Thyroid gland (tissue), 4 donors: Measurements from ENCODE around the gene RAB36. TPM values are rescaled to one million over a fixed set of nuclear protein-coding genes. Genes with fewer than 3 reads are reported as not detected.

ENCODE experiments used
- DNase-seq, 2 donors: peaks; one replicate each; pipeline ENCODE4 v3.0.0-alpha.2; 2019
- H3K27ac ChIP-seq, 3 donors: fragments of 200-600 bp; sonication (generic); 1 replicate in 2 of 3; 2 replicates in 1 of 3; pipeline ENCODE4 v1.5.1; 2016 to 2019; ENCODE audit warnings: mild to moderate bottlenecking in 1 of 3, moderate library complexity in 1 of 3
- H3K27me3 ChIP-seq: fragments of 200-600 bp; sonication (generic); one replicate; pipeline ENCODE4 v1.5.1; 2019
- H3K36me3 ChIP-seq, 2 donors: fragments of 200-600 bp; sonication (generic); one replicate each; pipeline ENCODE4 v1.5.1; 2016 to 2019
- H3K4me1 ChIP-seq, 2 donors: fragments of 200-600 bp; sonication (generic); one replicate each; pipeline ENCODE4 v1.5.1; 2017 to 2019
- H3K4me3 ChIP-seq, 3 donors: fragments of 200-600 bp; sonication (generic); replicated peaks in 1 of 3; 1 replicate in 2 of 3; 2 replicates in 1 of 3; pipeline ENCODE4 v1.5.1; 2016; ENCODE audit warnings: mild to moderate bottlenecking in 1 of 3
- H3K9me3 ChIP-seq: fragments of 200-600 bp; sonication (generic); one replicate; pipeline ENCODE4 v1.5.1; 2017
- POLR2A ChIP-seq, 2 donors: fragments of 450-650 bp; IDR thresholded peaks; one replicate each; pipeline ENCODE4 v1.6.1; 2017; ENCODE audit warnings: antibody characterized with exemption in 2 of 2, mild to moderate bottlenecking in 2 of 2, moderate library complexity in 1 of 2
- WGBS, 2 donors: methylation state at CpG; one replicate each; pipeline ENCODE4 v1.1.5; 2017; 5-methylcytosine and 5-hydroxymethylcytosine counted together
- intact Hi-C: fragments of 100-400 bp; cut with DNase I; formaldehyde crosslinking; loops from one replicate; pipeline ENCODE4 v1.15.1; 2023
- total RNA-seq, 4 donors: library from RNA; depleted of rRNA; stranded (reverse); fragments of >200 nt; gene quantifications; one replicate each; pipeline ENCODE4 v1.2.3, GENCODE V29; 2016
- TF ChIP-seq, protein P1 (sequence below), 6 experiments: fragments of 200-600 bp in 3 of 6; fragments of 450-650 bp in 3 of 6; sonication (generic) in 3 of 6; IDR thresholded peaks; one replicate each; pipeline ENCODE4 v1.5.1; 2016 to 2019; ENCODE audit warnings: antibody characterized with exemption in 6 of 6, mild to moderate bottlenecking in 2 of 6, inconsistent platforms in 1 of 6, moderate library complexity in 1 of 6

The RAB36 gene
- total RNA-seq, 4 donors from 2014 or later = 10.9 to 33.4 (median 27.8) TPM

- no peaks in the 10 kb centered on the region for H3K9me3 ChIP-seq
- TF ChIP-seq, protein P1, sequence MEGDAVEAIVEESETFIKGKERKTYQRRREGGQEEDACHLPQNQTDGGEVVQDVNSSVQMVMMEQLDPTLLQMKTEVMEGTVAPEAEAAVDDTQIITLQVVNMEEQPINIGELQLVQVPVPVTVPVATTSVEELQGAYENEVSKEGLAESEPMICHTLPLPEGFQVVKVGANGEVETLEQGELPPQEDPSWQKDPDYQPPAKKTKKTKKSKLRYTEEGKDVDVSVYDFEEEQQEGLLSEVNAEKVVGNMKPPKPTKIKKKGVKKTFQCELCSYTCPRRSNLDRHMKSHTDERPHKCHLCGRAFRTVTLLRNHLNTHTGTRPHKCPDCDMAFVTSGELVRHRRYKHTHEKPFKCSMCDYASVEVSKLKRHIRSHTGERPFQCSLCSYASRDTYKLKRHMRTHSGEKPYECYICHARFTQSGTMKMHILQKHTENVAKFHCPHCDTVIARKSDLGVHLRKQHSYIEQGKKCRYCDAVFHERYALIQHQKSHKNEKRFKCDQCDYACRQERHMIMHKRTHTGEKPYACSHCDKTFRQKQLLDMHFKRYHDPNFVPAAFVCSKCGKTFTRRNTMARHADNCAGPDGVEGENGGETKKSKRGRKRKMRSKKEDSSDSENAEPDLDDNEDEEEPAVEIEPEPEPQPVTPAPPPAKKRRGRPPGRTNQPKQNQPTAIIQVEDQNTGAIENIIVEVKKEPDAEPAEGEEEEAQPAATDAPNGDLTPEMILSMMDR (IDR thresholded peaks at IDR 0.05) = no peak
- no peak for TF ChIP-seq POLR2A (IDR thresholded peaks at IDR 0.05)
- H3K27me3 ChIP-seq = no peaks in the 10 kb centered on the region
- no peak overlapping the region for H3K27ac ChIP-seq
- intact Hi-C loops = no loop called here
- H3K4me1 ChIP-seq = peaks cover 0 to 11% of the 10 kb centered on the region in 2 donors
- no peaks in the 10 kb centered on the region for H3K36me3 ChIP-seq
- DNase-seq = no peak
- no peak overlapping the region for H3K4me3 ChIP-seq
- WGBS, 2 donors = 81 to 92% methylated on average over 2 to 5 of the region's 5 CpGs
Measured at GRCh38 chr22:23109441-23109978, 35.8 kb upstream of the RAB36 start.

- Histone ChIP-seq H3K27me3 (no peaks in the 10 kb centered on the region), H3K36me3 (no peaks in the 10 kb centered on the region), H3K9me3 (no peaks in the 10 kb centered on the region), H3K27ac (no peak overlapping the region), H3K4me3 (no peak overlapping the region), H3K4me1 (peaks cover 0 to 11% of the 10 kb centered on the region in 2 donors)
- no peak for DNase-seq
- WGBS, 2 donors = 53 to 75% methylated on average over 5 to 7 of the region's 10 CpGs
- TF ChIP-seq, protein P1 (IDR thresholded peaks at IDR 0.05) = no peak
- no peak for TF ChIP-seq POLR2A (IDR thresholded peaks at IDR 0.05)
- intact Hi-C loops = no loop called here
Measured at GRCh38 chr22:23110190-23110921, 34.9 kb upstream of the RAB36 start.

DNA sequence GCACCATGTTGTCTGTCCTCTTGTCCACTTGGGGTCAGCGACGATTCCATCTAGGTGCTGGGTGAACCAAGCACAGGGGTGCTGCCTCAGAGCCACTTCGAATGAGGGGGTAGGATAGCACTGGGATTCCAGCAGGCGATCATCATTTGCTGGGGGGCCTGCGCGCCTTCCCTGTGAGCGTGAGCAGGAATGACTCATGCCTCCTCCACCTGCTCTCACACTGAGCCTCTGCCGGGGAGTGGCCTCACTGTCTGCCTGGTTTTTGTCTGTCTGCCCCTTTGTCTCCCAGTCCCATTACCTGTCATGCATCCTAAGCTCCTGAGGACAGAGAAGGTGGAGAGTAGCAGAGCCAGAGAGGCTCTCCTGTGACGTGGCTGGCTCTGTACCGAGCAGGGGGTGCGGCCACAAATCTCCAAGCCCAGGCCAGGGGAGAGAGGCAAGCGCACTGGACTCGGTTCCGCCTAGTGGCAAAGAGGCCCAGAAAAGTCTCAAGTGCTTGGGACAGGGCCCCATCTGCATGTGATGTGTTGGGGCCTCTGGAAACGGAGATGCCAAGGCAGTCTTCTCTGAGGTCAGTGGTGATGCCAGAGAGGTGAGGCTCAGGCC is 34.3 kb upstream of the RAB36 start:
- H3K36me3 ChIP-seq = no peaks in the 10 kb centered on the region
- H3K4me3 ChIP-seq = no peak overlapping the region
- no peaks in the 10 kb centered on the region for H3K27me3 ChIP-seq
- DNase-seq = no peak
- 89 to 96% methylated on average over 10 to 11 of the region's 15 CpGs for WGBS, 2 donors
- H3K27ac ChIP-seq = no peak overlapping the region
- peaks cover 0 to 10% of the 10 kb centered on the region in 2 donors for H3K4me1 ChIP-seq
- intact Hi-C loops = no loop called here
- H3K9me3 ChIP-seq = no peaks in the 10 kb centered on the region
- no peak for TF ChIP-seq POLR2A (IDR thresholded peaks at IDR 0.05)

GRCh38 chr22:23112472-23113012 is 32.7 kb upstream of the RAB36 start:
- TF ChIP-seq, protein P1 (IDR thresholded peaks at IDR 0.05) = no peak
- TF ChIP-seq POLR2A (IDR thresholded peaks at IDR 0.05) = no peak
- Histone ChIP-seq H3K4me3 (no peak overlapping the region), H3K27ac (no peak overlapping the region), H3K27me3 (no peaks in the 10 kb centered on the region), H3K9me3 (no peaks in the 10 kb centered on the region), H3K36me3 (no peaks in the 10 kb centered on the region), H3K4me1 (no peaks in the 10 kb centered on the region)
- WGBS, 2 donors = 89 to 94% methylated on average over 5 to 9 of the region's 9 CpGs
- intact Hi-C loops = no loop called here
- DNase-seq = no peak

DNA sequence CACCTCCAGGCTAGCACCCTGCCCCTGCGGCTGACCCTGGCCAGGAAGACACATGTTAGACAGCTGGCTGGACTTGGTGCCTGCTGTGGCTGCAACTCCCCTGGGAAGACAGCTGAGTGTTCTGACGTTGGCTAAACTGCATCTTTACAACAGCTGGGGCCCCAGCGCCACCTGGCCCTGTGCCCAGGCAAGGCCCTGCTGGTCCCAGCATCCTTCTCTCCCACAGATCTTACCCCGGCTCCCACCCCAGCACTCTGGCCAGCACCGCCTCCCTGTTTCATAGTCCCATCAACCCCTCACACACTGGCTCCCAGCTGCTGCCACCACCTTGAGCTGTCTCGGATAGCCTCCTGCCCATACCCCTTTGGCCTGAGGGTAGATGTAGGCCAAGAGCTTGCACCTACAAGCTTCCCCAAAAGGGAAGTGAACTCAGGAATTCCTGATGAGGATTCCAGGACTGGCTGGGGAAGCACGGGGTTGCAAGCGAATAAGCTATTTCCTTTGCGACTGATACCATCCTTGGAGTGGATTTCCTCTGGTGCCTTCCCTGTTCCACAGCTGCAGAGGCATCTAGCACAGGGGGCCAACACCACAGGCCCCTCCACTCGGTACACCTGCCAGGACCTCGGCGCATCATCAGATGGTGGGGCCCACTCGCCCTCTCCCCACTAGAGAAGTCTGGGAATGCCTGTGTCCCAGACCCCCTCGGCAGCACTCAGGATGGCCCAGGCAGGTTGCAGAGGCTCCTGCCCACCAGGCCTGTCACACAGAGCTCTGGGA is 32.0 kb upstream of the RAB36 start:
- no peak for DNase-seq

More for the DNA sequence above, 32.0 kb upstream of the RAB36 start:
- Histone ChIP-seq H3K27ac (no peak overlapping the region), H3K4me1 (no peaks in the 10 kb centered on the region), H3K27me3 (no peaks in the 10 kb centered on the region), H3K9me3 (no peaks in the 10 kb centered on the region), H3K4me3 (no peak overlapping the region), H3K36me3 (no peaks in the 10 kb centered on the region)
- TF ChIP-seq, protein P1 (IDR thresholded peaks at IDR 0.05) = no peak
- TF ChIP-seq POLR2A (IDR thresholded peaks at IDR 0.05) = no peak
- intact Hi-C loops = no loop called here
- 80 to 82% methylated on average over 13 to 14 of the region's 14 CpGs for WGBS, 2 donors
